HepG2 (cell line): ENCODE results near the gene PADI2. TPM values are rescaled to one million over a fixed set of nuclear protein-coding genes. Genes with fewer than 3 reads are reported as not detected.

Source experiments
- DMAP1 ChIP-seq: IDR thresholded peaks from 2 replicates; pipeline ENCODE4 v1.6.1; 2016
- DRAP1 ChIP-seq: IDR thresholded peaks from 2 replicates; pipeline ENCODE4 v1.6.1; 2016; ENCODE audit warnings: missing genetic modification reagents, missing compliant biosample characterization
- FUBP1 ChIP-seq: sonication (generic); formaldehyde crosslinking; IDR thresholded peaks from 2 replicates; pipeline ENCODE4 v1.5.1; 2020; ENCODE audit warnings: missing genetic modification reagents, mild to moderate bottlenecking, borderline replicate concordance
- HDAC1 ChIP-seq: sonication (generic); formaldehyde crosslinking; IDR thresholded peaks from 2 replicates; pipeline ENCODE4 v1.5.1; 2020; ENCODE audit warnings: mild to moderate bottlenecking, missing genetic modification reagents
- HOMEZ ChIP-seq: IDR thresholded peaks from 2 replicates; pipeline ENCODE4 v1.6.1; 2016; ENCODE audit warnings: low read depth
- KLF16 ChIP-seq, 2 experiments: sonication (generic) in 1 of 2; formaldehyde crosslinking in 1 of 2; IDR thresholded peaks; 2 replicates each; pipeline versions ENCODE4 v1.6.1 to v1.8.0; 2016 to 2023; ENCODE audit warnings: missing genetic modification reagents in 2 of 2, missing compliant biosample characterization in 1 of 2
- MED1 ChIP-seq: sonication (generic); formaldehyde crosslinking; IDR thresholded peaks from 2 replicates; pipeline ENCODE4 v1.4.0; 2020; ENCODE audit warnings: missing genetic modification reagents
- PHB2 ChIP-seq: fragments of 450-650 bp; IDR thresholded peaks from 2 replicates; pipeline ENCODE4 v1.6.1; 2018; ENCODE audit not compliant: partially characterized antibody
- PHF20 ChIP-seq: sonication (generic); formaldehyde crosslinking; IDR thresholded peaks from 2 replicates; pipeline ENCODE4 v1.5.0; 2020; ENCODE audit warnings: mild to moderate bottlenecking, missing genetic modification reagents
- RELA ChIP-seq: sonication (generic); formaldehyde crosslinking; IDR thresholded peaks from 2 replicates; pipeline ENCODE4 v1.4.0; 2020; ENCODE audit warnings: missing genetic modification reagents
- SIN3B ChIP-seq: fragments of 150-350 bp; IDR thresholded peaks from 2 replicates; pipeline ENCODE4 v1.6.1; 2014; ENCODE audit warnings: low read length
- SNAPC5 ChIP-seq: sonication (generic); formaldehyde crosslinking; IDR thresholded peaks from 2 replicates; pipeline ENCODE4 v1.8.1; 2023; ENCODE audit warnings: mild to moderate bottlenecking, missing genetic modification reagents, borderline replicate concordance
- TEAD3 ChIP-seq: optimal IDR thresholded peaks from 2 replicates; pipeline ENCODE3; 2016; ENCODE audit warnings: borderline replicate concordance
- THAP11 ChIP-seq: IDR thresholded peaks from 2 replicates; pipeline ENCODE4 v1.6.1; 2016; ENCODE audit warnings: missing biosample characterization, missing genetic modification reagents
- ZBTB2 ChIP-seq: sonication (generic); formaldehyde crosslinking; IDR thresholded peaks from 2 replicates; pipeline ENCODE4 v1.8.0; 2022; ENCODE audit warnings: low read depth, missing genetic modification reagents
- ZFP91 ChIP-seq: sonication (generic); formaldehyde crosslinking; IDR thresholded peaks from 2 replicates; pipeline ENCODE4 v1.9.0; 2022; ENCODE audit warnings: missing genetic modification reagents, mild to moderate bottlenecking, borderline replicate concordance
- ZNF260 ChIP-seq: sonication (generic); formaldehyde crosslinking; IDR thresholded peaks from 2 replicates; pipeline ENCODE4 v1.4.0; 2020; ENCODE audit warnings: missing genetic modification reagents, low read depth, mild to moderate bottlenecking, borderline replicate concordance
- ZNF574 ChIP-seq: sonication (generic); formaldehyde crosslinking; IDR thresholded peaks from 2 replicates; pipeline ENCODE4 v1.4.0; 2020; ENCODE audit warnings: missing genetic modification reagents
- ZNF749 ChIP-seq: sonication (generic); formaldehyde crosslinking; IDR thresholded peaks from 2 replicates; pipeline ENCODE4 v1.8.0; 2022; ENCODE audit warnings: mild to moderate bottlenecking, missing genetic modification reagents, moderate library complexity, borderline replicate concordance
- polyA plus RNA-seq, 8 experiments: library from polyadenylated mRNA; depleted of rRNA in 3 of 8; stranded (reverse) in 7 of 8; unstranded in 1 of 8; fragments of >200 nt; fragmentation: Illumina TruSeq in 4 of 8; extraction: Trizol in 4 of 8; gene quantifications; 2 replicates each; pipeline versions ENCODE4 v1.2.1 to v1.2.3, GENCODE V29; 2011 to 2016; ENCODE audit warnings: low read depth in 4 of 8, missing spikeins in 1 of 8, mixed read lengths in 1 of 8; ENCODE audit not compliant: insufficient read depth in 1 of 8
- total RNA-seq, 5 experiments: library from RNA; depleted of rRNA; stranded (reverse); fragments of >200 nt; fragmentation: Illumina TruSeq; extraction: Trizol; gene quantifications; 2 replicates each; pipeline ENCODE4 v1.2.3, GENCODE V29; 2016; ENCODE audit warnings: low read depth in 1 of 5

PADI2 gene
- total and polyA plus RNA-seq, 2 of the 13 experiments (the other 11 are each of a cell fraction or from before 2014, with no cell fraction given): not detected

DNA sequence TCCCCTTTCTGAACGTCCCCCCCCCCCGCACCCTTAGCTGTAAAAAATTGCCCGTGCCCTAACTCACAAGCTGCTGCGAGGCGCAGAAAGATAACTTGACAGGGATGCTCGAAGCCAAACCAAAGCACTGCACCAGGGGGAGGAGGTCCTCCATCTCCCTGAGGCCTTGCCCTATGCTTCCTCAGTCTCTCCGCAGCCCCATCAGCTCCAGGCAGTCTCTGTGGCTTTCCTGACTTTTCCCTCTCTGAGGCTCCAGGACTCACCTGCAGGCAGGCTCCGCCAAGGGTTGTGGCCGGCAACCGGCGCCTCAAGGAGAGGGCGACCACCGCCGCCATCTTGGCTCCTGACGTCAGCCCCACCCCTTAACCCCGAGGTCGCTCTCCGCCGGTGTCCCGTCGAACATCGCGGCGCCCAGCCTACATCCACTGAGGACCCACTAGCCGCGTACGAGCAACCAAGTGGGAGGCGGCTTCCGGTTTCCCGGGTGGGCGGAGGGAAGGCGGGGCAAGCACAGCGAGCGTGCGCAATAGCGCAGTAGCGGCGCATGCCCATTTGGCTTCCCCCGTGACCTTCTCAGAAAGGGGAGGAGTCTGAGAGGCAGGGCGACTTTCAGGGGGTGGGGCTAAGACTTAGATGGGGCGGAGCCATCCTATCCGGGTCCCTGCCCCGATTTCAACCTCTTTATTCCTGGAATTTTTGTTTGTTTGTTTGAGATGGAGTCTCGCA lies 65.4 kb downstream of the PADI2 start, which contains the start of gene SDHB (continued):
- TF ChIP-seq ZNF574 (CRISPR knock-in tag) (peak; percentile 100), ZFP91 (peak; percentile 88), DMAP1 (CRISPR knock-in tag) (peak; percentile 36; the same call in 1 of the 2 replicates), HDAC1 (peak; percentile 94), TEAD3 (CRISPR knock-in tag) (peak; percentile 36), DRAP1 (peak; percentile 92), ZNF749 (CRISPR knock-in tag) (no peak), SNAPC5 (no peak), ZBTB2 (CRISPR knock-in tag) (peak; percentile 78; the same call in 1 of the 2 replicates), MED1 (peak; percentile 59; the same call in 1 of the 2 replicates), HOMEZ (CRISPR knock-in tag) (peak; percentile 65; the same call in 1 of the 2 replicates), PHF20 (CRISPR knock-in tag) (peak; percentile 90), KLF16 (CRISPR knock-in tag; IDR thresholded peaks at IDR 0.05) (peak in 1 of 2 experiments; percentile 81; a peak in 1 of 4 replicates), SIN3B (peak; percentile 72; the same call in 1 of the 2 replicates), PHB2 (no peak), THAP11 (CRISPR knock-in tag) (peak; percentile 96), RELA (CRISPR knock-in tag) (0 out of 2 replicates have a peak, but pooled peaks have one; percentile 43), ZNF260 (CRISPR knock-in tag) (no peak), FUBP1 (CRISPR knock-in tag) (no peak)
